Astrocyte (in vitro differentiated cells and primary cell): ENCODE measurements around the gene DIAPH3. TPM values are rescaled to one million over a fixed set of nuclear protein-coding genes. Genes with fewer than 3 reads are reported as not detected.

Source experiments
- DNase-seq: peaks from one replicate; pipeline ENCODE4 v3.0.0-alpha.2; 2010; ENCODE audit warnings: low read depth
- FAIRE-seq: peaks from 2 replicates; lab custom pipeline; 2011; peaks lifted over from hg19 to GRCh38; lab: Jason Lieb, UNC
- H2AFZ ChIP-seq: 2 replicates; pipeline ENCODE4 v1.6.0; 2012; ENCODE audit warnings: low read depth, low read length, inconsistent platforms
- H3K27ac ChIP-seq: 2 replicates; pipeline ENCODE4 v1.5.1; 2011; ENCODE audit warnings: low read depth, low read length, inconsistent platforms
- H3K27me3 ChIP-seq: 2 replicates; pipeline ENCODE4 v1.6.0; 2011; ENCODE audit warnings: low read length, inconsistent platforms; ENCODE audit not compliant: insufficient read depth
- H3K36me3 ChIP-seq: 2 replicates; pipeline ENCODE4 v1.5.1; 2011; ENCODE audit warnings: low read length, inconsistent platforms; ENCODE audit not compliant: insufficient read depth
- H3K4me1 ChIP-seq: 2 replicates; pipeline ENCODE4 v1.5.1; 2011; ENCODE audit warnings: low read length, inconsistent platforms; ENCODE audit not compliant: insufficient read depth
- H3K4me2 ChIP-seq: 2 replicates; pipeline ENCODE4 v1.6.0; 2012; ENCODE audit warnings: low read length, inconsistent platforms
- H3K4me3 ChIP-seq: 2 replicates; pipeline ENCODE4 v1.5.1; 2011; ENCODE audit warnings: low read depth, mild to moderate bottlenecking, low read length, inconsistent platforms; ENCODE audit not compliant: insufficient read depth
- H3K79me2 ChIP-seq: 2 replicates; pipeline ENCODE4 v1.6.0; 2012; ENCODE audit warnings: mild to moderate bottlenecking, low read length, inconsistent platforms; ENCODE audit not compliant: insufficient read depth
- H3K9ac ChIP-seq: 2 replicates; pipeline ENCODE4 v1.6.0; 2012; ENCODE audit warnings: mild to moderate bottlenecking, low read length, inconsistent platforms
- H3K9me3 ChIP-seq: 2 replicates; pipeline ENCODE4 v1.5.1; 2012; ENCODE audit warnings: low read depth, mild to moderate bottlenecking, low read length, inconsistent platforms; ENCODE audit not compliant: insufficient read depth
- H4K20me1 ChIP-seq: 2 replicates; pipeline ENCODE4 v1.6.0; 2012; ENCODE audit warnings: low read length, inconsistent platforms; ENCODE audit not compliant: insufficient read depth
- H3K27ac Mint-ChIP-seq: one replicate; pipeline ENCODE4 v1.8.0; 2021; ENCODE audit warnings: mild to moderate bottlenecking, mixed read lengths; ENCODE audit not compliant: unreplicated experiment
- H3K27me3 Mint-ChIP-seq: one replicate; pipeline ENCODE4 v1.8.0; 2021; ENCODE audit warnings: low read depth, mixed read lengths; ENCODE audit not compliant: unreplicated experiment
- H3K36me3 Mint-ChIP-seq: one replicate; pipeline ENCODE4 v1.8.0; 2021; ENCODE audit warnings: low read depth, mixed read lengths; ENCODE audit not compliant: unreplicated experiment
- H3K4me1 Mint-ChIP-seq: one replicate; pipeline ENCODE4 v1.8.0; 2021; ENCODE audit warnings: low read depth, mixed read lengths; ENCODE audit not compliant: unreplicated experiment
- H3K4me3 Mint-ChIP-seq: one replicate; pipeline ENCODE4 v1.8.0; 2021; ENCODE audit warnings: mild to moderate bottlenecking, moderate library complexity, mixed read lengths; ENCODE audit not compliant: unreplicated experiment
- H3K9me3 Mint-ChIP-seq: one replicate; pipeline ENCODE4 v1.8.0; 2021; ENCODE audit warnings: mild to moderate bottlenecking, mixed read lengths; ENCODE audit not compliant: unreplicated experiment
- EZH2 ChIP-seq: IDR thresholded peaks from 2 replicates; pipeline ENCODE4 v1.6.1; 2012; ENCODE audit warnings: mild to moderate bottlenecking, low read length, inconsistent platforms; ENCODE audit not compliant: insufficient read depth
- total RNA-seq: library from RNA; stranded (reverse); gene quantifications from 2 replicates; pipeline ENCODE4 v1.2.1, GENCODE V29; 2021
- TF ChIP-seq, protein P1 (sequence below): IDR thresholded peaks from 2 replicates; pipeline ENCODE4 v1.5.1; 2011; ENCODE audit warnings: low read depth, mild to moderate bottlenecking, inconsistent platforms, low read length, moderate library complexity; ENCODE audit not compliant: insufficient read depth

Gene DIAPH3
- total RNA-seq, 1 donor from 2014 or later = 19.0 TPM

DNA sequence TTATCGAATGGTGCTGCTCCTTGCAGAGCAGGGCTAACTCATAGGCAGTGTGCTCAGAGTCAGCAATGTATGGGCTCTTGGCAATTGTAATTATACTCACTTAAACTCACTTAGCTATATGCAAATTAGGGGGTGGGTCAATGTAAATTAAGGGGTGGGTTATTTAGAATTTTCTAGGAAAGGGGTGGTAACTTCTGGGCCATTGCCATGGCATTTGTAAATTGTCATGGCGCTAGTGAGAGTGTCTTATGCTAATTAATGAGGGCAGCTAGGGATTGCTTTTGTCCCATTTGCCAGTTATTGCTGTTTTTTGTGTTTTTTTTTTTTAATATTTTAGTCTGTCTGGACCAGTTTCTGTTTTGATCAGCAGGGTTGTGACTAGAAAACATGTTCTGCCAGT, 68.4 kb downstream of the DIAPH3 start:
- Mint-ChIP-seq H3K4me3 (no peak overlapping the region), H3K36me3 (peaks cover 5% of the 10 kb centered on the region), H3K27ac (no peak overlapping the region), H3K27me3 (no peaks in the 10 kb centered on the region), H3K9me3 (no peaks in the 10 kb centered on the region), H3K4me1 (no peaks in the 10 kb centered on the region)
- H3K9me3 ChIP-seq = no peaks in the 10 kb centered on the region
- H3K27ac ChIP-seq = no peak overlapping the region
- no peak for DNase-seq
- no peak overlapping the region for H3K4me2 ChIP-seq
- peaks cover 3% of the 10 kb centered on the region for H3K4me1 ChIP-seq
- no peak for FAIRE-seq
- H4K20me1 ChIP-seq = no peaks in the 10 kb centered on the region
- H3K27me3 ChIP-seq = no peaks in the 10 kb centered on the region
- peaks cover 58% of the 10 kb centered on the region for H3K79me2 ChIP-seq
- H2AFZ ChIP-seq = no peak overlapping the region
- no peak overlapping the region for H3K9ac ChIP-seq
- no peak overlapping the region for H3K4me3 ChIP-seq
- no peaks in the 10 kb centered on the region for H3K36me3 ChIP-seq
- no peak for TF ChIP-seq EZH2
- TF ChIP-seq, protein P1, sequence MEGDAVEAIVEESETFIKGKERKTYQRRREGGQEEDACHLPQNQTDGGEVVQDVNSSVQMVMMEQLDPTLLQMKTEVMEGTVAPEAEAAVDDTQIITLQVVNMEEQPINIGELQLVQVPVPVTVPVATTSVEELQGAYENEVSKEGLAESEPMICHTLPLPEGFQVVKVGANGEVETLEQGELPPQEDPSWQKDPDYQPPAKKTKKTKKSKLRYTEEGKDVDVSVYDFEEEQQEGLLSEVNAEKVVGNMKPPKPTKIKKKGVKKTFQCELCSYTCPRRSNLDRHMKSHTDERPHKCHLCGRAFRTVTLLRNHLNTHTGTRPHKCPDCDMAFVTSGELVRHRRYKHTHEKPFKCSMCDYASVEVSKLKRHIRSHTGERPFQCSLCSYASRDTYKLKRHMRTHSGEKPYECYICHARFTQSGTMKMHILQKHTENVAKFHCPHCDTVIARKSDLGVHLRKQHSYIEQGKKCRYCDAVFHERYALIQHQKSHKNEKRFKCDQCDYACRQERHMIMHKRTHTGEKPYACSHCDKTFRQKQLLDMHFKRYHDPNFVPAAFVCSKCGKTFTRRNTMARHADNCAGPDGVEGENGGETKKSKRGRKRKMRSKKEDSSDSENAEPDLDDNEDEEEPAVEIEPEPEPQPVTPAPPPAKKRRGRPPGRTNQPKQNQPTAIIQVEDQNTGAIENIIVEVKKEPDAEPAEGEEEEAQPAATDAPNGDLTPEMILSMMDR = no peak

DNA sequence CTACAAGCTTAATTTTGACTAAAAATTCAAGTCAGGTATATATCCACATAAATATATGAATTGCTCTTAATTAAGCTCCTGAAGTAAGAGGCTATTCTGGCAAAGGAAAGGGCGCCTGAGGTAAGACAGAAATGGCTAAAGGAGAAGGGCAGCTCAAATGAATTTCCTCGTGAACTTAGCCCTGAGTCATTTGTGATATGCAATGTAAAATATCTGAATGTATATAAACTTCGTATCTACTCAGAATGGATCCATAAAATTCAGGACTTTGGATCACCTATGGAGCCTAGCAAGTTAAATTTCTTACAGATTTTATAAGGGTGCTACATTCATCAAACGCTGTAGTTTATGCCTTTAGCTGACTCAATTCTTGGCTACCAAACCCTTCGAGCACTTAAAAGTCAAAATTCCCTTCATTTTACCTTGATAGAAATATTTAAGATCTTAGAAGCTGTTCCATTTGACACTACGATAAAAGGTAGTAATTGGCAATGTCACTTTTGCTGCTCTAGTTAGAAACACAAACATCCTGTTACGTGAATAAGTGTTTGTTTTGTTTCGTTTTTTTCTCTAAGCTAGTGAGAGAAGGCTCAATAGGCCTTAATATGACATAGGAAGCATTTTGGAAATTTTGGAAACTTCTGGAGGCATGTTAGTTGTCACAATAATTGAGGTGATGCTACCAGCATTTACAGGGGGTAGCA, 69.2 kb downstream of the DIAPH3 start:
- Histone ChIP-seq H3K9ac (no peak overlapping the region), H4K20me1 (no peaks in the 10 kb centered on the region), H3K79me2 (peaks cover 55% of the 10 kb centered on the region), H3K4me2 (no peak overlapping the region), H3K27me3 (no peaks in the 10 kb centered on the region), H3K36me3 (no peaks in the 10 kb centered on the region), H3K9me3 (no peaks in the 10 kb centered on the region), H3K4me1 (peaks cover 3% of the 10 kb centered on the region), H2AFZ (no peak overlapping the region), H3K4me3 (no peak overlapping the region), H3K27ac (no peak overlapping the region)
- H3K4me1 Mint-ChIP-seq = no peaks in the 10 kb centered on the region
- FAIRE-seq = no peak
- H3K9me3 Mint-ChIP-seq = no peaks in the 10 kb centered on the region
- H3K27ac Mint-ChIP-seq = no peak overlapping the region
- H3K36me3 Mint-ChIP-seq = peaks cover 5% of the 10 kb centered on the region
- TF ChIP-seq, protein P1 = no peak
- TF ChIP-seq EZH2 = no peak
- DNase-seq = no peak
- H3K4me3 Mint-ChIP-seq = no peak overlapping the region
- H3K27me3 Mint-ChIP-seq = no peaks in the 10 kb centered on the region

DNA sequence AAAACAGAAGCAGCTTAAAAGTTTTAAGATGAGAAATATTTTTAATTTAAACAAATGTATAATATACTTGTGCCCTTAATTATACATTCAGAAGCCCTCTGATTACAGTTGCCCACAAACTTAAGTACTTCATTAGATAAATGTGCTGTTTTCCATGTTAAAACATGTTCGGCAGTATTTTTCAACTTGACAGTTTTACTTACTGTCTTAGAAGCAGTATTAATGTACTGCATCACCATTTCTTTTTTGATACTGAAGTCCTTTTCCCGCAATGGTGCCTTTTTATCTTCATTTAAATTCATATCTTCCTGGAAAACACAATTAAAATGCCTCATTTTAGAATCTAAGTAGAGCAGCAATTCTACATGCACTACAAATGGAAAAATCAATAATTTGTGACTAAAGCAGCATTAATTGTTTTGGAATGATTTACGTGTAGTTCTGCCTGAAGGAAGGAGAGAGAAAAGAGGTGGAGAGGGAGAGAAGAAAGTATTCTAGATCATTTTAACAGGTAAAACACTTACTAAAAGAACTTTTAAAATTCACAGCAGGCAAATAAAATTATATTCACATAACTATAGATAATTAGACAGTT, 70.2 kb downstream of the DIAPH3 start:
- peaks cover 5% of the 10 kb centered on the region for H3K36me3 Mint-ChIP-seq
- H3K4me3 Mint-ChIP-seq = no peak overlapping the region
- Histone ChIP-seq H3K79me2 (peaks cover 46% of the 10 kb centered on the region), H3K4me1 (peaks cover 3% of the 10 kb centered on the region), H4K20me1 (no peaks in the 10 kb centered on the region), H3K4me2 (no peak overlapping the region), H3K36me3 (no peaks in the 10 kb centered on the region), H2AFZ (no peak overlapping the region), H3K9me3 (no peaks in the 10 kb centered on the region), H3K27ac (no peak overlapping the region), H3K27me3 (no peaks in the 10 kb centered on the region), H3K4me3 (no peak overlapping the region), H3K9ac (no peak overlapping the region)
- no peak overlapping the region for H3K27ac Mint-ChIP-seq
- DNase-seq = no peak
- H3K4me1 Mint-ChIP-seq = no peaks in the 10 kb centered on the region
- no peaks in the 10 kb centered on the region for H3K27me3 Mint-ChIP-seq
- TF ChIP-seq, protein P1 = no peak
- no peak for TF ChIP-seq EZH2
- no peak for FAIRE-seq
- H3K9me3 Mint-ChIP-seq = no peaks in the 10 kb centered on the region
